GM18511 (cell line): Measurements from ENCODE around the gene MVP.

Experiments
- ATAC-seq: cut with Tn5 transposase; IDR thresholded peaks from one replicate; pipeline ENCODE4 v1.9.1; 2021; ENCODE audit warnings: mild to moderate bottlenecking, moderate library complexity; ENCODE audit not compliant: unreplicated experiment

The MVP gene

DNA sequence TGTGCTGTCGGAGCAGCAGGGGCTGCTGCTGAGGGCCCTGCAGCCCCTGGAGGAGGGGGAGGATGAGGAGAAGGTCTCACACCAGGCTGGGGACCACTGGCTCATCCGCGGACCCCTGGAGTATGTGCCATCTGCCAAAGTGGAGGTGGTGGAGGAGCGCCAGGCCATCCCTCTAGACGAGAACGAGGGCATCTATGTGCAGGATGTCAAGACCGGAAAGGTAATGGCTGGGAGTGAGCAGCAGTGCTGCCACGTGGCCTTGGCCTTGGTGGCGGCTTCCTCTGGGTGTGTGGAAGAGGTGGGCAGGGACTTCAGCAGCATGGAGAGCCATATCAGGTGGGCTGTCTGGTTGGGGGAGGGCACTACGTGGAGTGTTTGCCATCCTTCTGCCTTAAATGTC is 20.0 kb downstream of the MVP start:
- ATAC-seq: no peak

DNA sequence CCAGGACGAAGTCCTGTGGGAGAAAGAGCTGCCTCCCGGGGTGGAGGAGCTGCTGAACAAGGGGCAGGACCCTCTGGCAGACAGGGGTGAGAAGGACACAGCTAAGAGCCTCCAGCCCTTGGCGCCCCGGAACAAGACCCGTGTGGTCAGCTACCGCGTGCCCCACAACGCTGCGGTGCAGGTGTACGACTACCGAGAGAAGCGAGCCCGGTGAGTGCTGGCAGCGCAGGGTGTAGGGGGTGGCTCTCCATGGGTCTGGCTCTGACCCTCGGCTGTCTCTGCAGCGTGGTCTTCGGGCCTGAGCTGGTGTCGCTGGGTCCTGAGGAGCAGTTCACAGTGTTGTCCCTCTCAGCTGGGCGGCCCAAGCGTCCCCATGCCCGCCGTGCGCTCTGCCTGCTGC is 21.4 kb downstream of the MVP start:
- no peak for ATAC-seq

- ATAC-seq: no peak
Measured at GRCh38 chr16:29842732-29843346, 22.6 kb downstream of the MVP start.

- no peak for ATAC-seq
Measured at GRCh38 chr16:29843931-29844330, 23.7 kb downstream of the MVP start.

GRCh38 chr16:29844575-29845331 is 24.5 kb downstream of the MVP start:
- ATAC-seq: no peak

GRCh38 chr16:29845656-29846055 is 25.4 kb downstream of the MVP start:
- ATAC-seq: no peak

DNA sequence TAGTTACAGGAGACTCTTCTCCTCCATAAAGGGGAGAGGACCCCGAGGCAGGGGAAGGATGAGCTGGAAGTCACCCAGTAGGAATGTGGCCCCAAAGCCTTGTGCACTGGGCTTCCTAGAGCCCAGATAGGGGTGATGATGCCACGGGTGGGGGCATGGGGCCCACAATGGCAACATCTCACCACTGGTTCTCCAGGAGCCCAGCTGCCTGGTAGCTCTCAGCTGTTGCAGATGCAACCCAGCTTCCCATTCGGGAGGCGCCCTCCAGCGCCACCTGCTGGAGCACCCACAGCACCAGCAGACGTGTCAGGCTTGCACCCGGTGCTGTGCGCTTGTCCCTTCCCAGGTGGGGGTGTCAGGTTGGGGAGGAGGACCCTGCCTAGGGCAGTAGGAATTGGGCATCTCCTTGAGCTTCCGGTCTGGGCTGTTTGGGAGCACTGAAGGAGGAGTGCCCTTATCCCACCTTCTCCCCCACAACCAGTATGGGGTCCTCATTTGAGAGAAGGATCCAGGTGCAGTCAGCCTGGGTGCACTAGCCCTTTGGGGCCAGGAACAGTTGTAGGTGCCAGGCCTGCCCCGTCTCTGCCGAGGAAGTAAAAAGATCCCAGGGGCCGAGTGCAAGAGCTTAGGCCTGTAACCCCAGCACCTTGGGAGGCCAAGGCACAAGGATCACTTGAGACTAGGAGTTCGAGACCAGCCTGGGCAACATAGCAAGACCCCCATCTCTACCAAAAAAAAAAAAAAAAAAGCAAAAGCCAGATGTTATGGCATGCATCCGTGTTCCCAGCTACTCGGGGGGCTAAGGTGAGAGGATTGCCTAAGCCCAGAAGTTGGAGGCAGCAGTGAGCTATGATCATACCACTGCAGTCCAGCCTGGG is 28.4 kb downstream of the MVP start:
- peak; percentile 59 for ATAC-seq

- ATAC-seq: no peak
Measured at GRCh38 chr16:29849505-29849904, 29.2 kb downstream of the MVP start.

GRCh38 chr16:29850998-29851397 is 30.7 kb downstream of the MVP start:
- no peak for ATAC-seq

DNA sequence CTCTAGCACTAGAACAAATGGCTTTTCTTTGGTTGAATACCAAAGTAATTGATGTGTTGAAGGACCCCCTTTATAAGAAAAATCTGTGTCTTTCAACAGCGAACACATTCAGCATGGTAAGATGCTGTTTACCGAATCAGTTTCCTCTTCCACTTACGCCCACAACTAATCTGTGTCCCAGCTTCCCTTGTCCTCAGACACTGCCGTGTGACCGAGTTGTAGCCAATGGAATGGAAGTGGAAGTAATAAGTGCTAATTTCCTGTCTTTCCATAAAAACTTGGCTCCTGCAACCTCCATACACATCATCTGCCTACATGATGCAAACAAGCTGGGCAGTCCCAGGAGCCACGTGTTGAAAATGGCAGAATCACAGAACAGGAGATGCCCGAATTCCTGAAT is 32.4 kb downstream of the MVP start:
- no peak for ATAC-seq

DNA sequence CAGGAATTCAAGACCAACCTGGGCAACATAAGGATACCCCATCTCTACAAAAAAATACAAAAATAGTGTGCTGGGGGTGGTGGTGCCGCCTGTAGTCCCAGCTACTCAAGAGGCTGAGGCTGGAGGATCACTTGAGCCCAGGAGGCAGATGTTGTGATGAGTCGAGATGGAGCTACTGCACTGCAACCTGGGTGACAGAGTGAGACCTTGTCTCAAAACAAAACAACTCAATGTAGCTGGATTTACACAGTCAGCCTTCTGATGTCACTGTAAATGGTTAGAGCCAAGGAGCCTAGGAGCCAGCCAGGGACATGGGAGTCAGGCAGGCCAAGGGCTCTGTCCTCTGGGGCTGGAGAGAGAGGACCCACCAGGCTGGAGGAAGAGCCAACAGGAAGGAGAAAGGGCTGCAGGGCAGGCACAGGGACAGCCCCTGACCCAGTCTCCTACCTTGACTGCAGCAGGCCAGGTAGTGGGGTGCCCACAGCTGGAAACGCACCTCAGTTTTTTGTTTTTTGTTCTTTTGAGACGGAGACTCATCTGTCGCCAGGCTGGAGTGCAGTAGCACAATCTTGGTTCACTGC is 34.3 kb downstream of the MVP start:
- ATAC-seq: no peak

GRCh38 chr16:29857133-29857760 is 37.0 kb downstream of the MVP start:
- no peak for ATAC-seq

DNA sequence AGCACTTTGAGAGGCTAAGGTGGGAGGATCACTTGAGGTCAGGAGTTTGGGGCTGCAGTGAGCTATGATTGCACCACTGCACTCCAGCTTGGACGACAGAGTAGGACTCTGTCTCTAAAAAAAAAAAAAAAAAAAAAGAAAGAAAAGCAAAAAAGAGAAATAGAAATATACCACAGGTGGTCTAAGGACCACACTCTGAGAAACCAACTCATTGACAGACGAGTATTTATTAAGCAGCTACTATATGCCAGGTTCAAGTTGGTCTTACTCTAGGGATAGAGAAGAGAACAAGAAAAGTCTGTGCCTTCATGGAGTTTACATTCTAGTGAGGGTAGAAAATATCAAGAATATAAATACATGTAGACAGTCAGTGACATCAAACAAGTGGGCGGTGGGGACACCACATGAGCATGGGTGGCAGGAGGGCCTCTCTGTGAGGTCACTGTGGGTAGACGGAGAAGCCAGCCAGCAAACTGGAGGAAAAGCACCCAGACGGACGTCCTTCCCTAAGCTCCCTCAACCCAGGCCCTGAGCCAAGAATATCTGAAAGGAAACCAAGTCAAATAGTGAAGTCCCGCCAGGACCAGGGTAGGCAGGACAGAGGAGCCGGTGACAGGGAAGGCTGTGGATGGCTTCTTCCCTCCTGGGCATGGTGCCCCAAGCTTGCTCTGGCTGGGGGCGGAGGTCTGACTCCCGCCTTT is 38.0 kb downstream of the MVP start:
- ATAC-seq: no peak

GRCh38 chr16:29858974-29859373 is 38.7 kb downstream of the MVP start:
- ATAC-seq: no peak

DNA sequence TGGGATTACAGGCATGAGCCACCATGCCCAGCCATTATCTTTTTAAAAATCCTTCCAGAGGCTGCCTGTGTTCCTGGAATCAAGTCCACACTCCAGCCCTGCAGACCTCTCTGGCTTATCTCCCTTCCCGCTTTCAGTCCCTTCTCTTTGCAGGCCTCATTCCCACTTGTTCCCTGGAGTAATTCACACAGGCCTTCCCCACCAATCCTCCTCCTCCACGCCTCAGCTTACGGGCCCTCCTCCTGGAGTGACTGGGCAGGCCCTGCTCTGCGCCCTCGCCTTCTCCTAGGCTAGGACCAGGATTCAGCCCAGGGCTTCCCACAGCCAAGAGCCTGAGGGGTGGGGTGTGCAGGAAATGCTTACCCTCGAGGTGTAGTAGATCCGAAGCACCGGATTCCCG is 40.0 kb downstream of the MVP start:
- ATAC-seq: no peak

- ATAC-seq: peak; percentile 13
Measured at GRCh38 chr16:29862383-29862883, 42.2 kb downstream of the MVP start.

- peak; percentile 92 for ATAC-seq
Measured at GRCh38 chr16:29862884-29863668, 42.8 kb downstream of the MVP start, which contains the start of gene CDIPT. CDIPT (minus strand) TSS chr16:29863226; CDS start chr16:29862857, 369 bp downstream.

GRCh38 chr16:29863669-29863984 is 43.4 kb downstream of the MVP start:
- no peak for ATAC-seq

DNA sequence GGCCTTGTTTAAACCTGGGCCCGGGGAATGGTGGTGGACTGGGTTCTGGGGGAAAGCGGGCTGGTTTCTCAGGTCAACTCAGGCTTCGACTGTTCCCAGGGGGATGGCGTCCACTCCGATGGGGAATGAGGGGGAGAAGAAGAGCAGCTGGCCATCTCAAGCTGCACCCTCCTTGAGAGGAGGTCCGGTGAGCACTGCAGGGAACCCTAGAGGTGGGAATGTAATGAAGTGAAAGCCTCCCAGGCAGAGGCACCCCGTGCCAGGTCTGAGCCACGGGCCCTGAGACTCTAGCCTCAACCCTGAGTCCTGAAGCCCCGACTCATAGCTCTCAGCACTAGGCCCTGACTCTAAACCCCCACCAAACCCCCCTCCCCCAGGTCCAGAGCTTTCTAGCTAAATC is 43.9 kb downstream of the MVP start:
- no peak for ATAC-seq
